M059J (cell line): Measurements from ENCODE around the gene PCBD2. TPM values are rescaled to one million over a fixed set of nuclear protein-coding genes. Genes with fewer than 3 reads are reported as not detected.
"Not testable (repeated sequence)": the region's sequence is repeated elsewhere in the genome, so short reads cannot be mapped to it uniquely, and the experiment has no call there.

ENCODE experiments used
- DNase-seq: peaks from one replicate; pipeline ENCODE4 v3.0.0-alpha.2; 2012; ENCODE audit warnings: low read depth
- total RNA-seq: library from RNA; depleted of rRNA; stranded (reverse); fragments of >200 nt; shearing (Covaris generic); gene quantifications from 2 replicates; pipeline ENCODE4 v1.2.3, GENCODE V29; 2014

Gene PCBD2
- total RNA-seq, 1 experiment from 2014 or later: 6.0 TPM

GRCh38 chr5:134963098-134963497, 58.2 kb downstream of the PCBD2 start:
- no peak for DNase-seq

DNA sequence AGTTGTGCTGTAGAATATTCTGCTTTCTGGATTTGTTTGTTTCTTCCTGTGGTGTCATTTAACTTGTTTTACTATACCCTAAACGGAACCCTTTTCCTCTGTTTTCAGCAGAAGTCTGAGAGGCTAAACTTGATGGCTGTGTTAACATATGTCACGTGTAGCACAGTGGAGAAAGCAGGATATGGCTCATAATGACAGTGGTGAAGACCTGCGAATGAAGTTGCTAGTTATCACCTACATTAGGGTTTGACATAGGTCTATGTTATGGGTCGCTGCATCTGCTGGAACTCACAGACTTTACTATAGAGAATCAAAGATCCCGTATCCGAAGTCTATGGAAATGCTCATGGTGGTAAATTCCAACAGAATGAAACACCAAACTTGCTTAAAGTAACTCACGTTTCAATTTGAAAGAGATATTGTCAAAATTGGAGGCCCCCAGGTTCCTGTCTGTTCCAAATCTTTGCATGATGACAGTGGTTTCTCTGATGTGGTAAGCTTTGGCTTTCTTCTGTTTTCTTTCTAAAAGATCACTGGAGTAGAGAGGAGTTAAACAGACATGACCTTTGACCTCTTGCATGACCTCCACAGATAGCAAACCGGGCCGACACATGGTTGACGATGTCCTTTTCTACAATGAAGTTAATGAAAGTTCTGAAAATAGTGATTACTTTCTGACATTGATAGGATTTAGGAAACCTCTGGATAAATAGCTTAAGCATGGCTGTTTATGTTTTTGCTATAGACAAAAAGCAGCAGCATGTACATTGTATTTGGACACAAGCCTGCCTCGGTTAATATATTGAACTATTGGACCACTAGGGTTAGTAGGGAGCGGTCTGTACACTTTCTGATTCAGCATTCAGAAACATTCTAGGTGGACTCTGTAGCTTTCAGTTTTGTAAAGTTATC, 59.7 kb downstream of the PCBD2 start:
- DNase-seq: no peak

DNA sequence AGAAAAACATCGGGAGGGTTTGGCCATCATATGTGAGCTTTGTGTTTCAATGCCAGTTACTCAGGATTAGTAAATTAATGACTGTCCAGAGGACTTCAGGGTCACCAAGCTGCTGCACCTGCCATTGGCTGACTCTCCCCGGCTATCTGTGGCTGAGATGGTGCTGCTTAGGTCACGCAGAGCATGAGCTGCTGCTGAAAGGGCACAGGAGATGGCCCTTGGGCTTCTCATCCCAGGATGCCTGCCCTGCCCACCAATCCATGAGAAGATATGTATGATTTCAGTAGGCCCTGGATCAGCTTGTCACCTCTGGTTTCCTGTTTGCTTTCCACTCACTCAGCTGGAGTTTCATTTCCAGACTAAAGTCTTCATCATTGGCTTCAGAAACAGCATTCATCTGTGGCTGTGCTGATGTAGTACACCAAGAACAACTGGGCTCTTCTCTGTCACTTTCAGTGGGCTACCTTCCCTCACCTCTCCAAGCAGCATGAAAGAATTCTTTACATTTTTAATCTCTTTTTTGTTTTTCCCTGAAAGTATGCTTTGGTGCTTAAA, 60.4 kb downstream of the PCBD2 start:
- no peak for DNase-seq

DNA sequence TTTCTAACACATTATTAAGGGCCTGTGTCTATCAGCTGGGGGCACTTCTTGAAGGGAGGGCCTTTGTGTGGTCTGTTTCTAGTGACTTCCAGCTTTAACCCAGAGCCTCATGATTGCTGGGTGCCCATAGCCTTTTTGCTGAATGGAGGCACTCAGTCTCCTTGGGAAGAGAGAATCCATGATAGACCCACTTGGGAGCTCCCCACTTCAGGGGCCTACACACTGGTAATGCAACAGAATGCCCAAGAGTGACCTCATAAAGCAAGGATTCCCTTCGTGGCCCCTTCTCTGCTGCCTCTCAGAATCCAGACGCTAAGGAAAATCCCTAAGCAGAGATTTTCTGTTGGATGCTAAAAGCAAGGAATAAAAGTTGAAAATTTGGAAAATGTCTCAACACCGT, 62.7 kb downstream of the PCBD2 start, which contains the start of gene CATSPER3:
TSS of gene CATSPER3 (plus strand) at position 301 of the 400 bp plus-strand sequence. CDS start at position 386, 85 bp downstream.
- DNase-seq: no peak

GRCh38 chr5:134968055-134968454, 63.1 kb downstream of the PCBD2 start:
- DNase-seq: no peak

- peak; percentile 76 for DNase-seq
Observed at GRCh38 chr5:134969166-134969565, 64.2 kb downstream of the PCBD2 start.

DNA sequence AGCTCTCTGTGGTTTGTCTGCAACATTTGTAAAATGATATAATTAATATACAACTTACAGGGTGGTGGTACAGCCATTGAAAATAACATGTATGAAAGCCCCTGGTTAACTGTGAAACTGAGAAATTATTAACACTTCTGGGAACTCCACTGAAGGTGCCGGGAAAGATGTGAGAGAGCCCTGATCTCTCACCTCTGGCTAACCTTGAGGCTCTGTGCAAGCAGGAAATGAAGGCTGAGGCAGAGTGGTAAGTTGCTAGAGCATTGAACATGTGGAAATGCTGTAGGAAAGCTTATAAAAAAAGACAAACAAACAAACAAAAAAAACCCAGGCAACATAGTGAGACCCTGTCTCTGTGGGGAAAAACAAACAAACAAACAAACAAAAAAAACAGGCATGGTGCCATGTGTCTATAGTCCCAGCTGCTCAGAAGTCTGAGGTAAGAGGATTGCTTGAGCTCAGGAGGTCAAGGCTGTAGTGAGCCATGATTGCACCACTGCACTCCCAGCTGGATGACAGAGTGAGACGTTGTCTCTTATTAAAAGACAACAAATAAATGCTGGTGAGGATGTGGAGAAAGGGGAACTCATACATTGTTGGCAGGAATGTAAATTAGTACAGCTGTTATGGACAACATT, 70.3 kb downstream of the PCBD2 start:
- DNase-seq: peak; percentile 10

DNA sequence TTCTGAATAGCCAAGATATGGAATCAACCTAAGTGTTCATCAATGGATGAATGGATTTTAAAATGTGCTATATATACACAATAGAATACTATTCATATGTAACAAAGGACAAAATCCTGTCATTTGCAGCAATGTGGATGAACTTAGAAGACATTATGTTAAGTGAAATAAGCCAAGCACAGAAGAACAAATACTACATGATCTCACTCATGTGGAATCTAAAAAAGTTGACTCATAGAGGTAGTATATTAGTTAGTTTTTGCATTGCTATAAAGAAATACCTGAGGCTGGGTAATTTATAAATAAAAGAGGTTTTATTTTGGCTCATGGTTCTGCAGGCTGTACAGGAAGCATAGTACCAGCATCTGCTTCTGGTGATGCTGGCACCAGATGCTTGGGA, 70.9 kb downstream of the PCBD2 start:
- peak; percentile 53 for DNase-seq

GRCh38 chr5:134976841-134977240, 71.9 kb downstream of the PCBD2 start:
- DNase-seq: no peak

- no peak for DNase-seq
Observed at GRCh38 chr5:134979416-134979815, 74.5 kb downstream of the PCBD2 start.

DNA sequence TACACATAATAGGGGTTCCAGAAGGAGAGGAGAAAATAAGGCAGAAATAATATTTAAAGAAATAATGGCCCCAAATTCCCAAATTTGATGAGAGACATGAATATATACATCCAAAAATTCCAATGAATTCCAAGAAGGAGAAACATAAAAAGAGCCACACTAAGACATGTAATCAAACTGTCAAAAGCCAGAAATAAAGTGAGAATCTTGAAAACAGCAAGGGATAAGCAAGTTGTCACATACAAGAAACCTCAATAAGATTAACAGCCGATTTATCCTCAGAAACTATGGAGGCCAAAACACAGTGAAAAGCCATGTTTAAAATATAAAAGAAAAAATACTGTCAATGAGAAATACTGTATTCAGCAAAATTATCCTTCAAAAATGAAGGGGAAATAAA, 77.3 kb downstream of the PCBD2 start:
- no peak for DNase-seq

DNA sequence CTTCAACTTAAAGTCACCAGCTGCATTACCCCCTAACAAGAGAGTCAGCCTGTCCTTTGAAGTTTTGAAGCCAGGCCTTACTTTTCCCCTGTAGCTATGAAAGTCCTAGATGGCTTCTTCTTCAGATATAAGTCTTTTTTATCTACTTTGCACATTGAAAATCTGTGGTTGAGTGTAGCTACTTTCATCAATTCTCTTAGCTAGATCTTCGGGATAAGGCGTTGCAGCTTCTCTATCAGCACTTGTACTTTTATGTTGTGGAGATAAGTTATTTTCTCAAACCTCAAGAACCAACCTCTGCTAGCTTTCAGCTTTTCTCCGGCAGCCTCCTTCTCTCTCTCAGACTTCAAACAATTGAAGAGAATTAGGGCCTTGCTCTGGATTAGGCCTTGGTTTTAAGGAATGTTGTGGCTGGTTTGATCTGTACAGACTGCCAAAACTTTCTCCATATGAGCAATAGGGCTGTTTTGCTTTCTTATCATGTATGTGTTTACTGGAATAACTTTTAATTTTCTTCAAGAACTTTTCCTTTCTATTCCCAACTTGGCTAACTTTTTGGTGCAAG, 84.4 kb downstream of the PCBD2 start:
- peak; percentile 17 for DNase-seq

DNA sequence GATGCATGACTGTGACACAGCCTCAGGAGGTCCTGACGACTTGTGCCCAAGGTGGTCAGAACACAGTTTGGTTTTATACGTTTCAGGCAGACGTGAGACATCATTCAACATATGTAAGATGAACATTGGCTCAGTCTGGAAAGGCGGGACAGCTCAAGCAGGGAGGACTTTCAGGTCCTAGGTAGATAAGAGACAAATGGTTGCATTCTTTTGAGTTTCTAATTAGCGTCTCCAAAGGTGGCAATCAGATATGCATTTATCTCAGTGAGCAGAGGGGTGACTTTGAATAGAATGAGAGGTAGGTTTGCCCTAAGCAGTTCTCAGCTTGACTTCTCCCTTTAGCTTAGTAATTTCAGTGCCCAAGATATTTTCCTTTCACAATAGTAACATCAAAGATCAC, 85.3 kb downstream of the PCBD2 start:
- not testable (repeated sequence) for DNase-seq

DNA sequence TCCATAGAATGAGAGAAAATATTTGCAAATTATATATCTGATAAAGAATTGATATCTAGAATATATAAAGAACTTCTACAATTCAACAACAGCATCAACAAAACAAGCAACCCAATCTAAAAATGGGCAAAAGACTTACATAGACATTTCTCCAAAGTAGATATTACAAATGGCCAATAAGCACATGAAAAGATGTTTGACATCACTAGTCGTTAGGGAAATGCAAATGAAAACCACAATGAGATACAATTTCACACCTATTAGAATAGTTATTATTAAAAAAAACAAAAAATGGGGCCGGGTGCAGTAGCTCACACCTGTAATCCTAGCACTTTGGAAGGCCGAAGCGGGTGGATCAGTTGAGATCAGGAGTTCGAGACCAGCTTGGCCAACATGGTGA, 87.2 kb downstream of the PCBD2 start:
- no peak for DNase-seq

- no peak for DNase-seq
Observed at GRCh38 chr5:134993161-134993560, 88.2 kb downstream of the PCBD2 start.

GRCh38 chr5:134994560-134995156, 89.7 kb downstream of the PCBD2 start:
- no peak for DNase-seq

DNA sequence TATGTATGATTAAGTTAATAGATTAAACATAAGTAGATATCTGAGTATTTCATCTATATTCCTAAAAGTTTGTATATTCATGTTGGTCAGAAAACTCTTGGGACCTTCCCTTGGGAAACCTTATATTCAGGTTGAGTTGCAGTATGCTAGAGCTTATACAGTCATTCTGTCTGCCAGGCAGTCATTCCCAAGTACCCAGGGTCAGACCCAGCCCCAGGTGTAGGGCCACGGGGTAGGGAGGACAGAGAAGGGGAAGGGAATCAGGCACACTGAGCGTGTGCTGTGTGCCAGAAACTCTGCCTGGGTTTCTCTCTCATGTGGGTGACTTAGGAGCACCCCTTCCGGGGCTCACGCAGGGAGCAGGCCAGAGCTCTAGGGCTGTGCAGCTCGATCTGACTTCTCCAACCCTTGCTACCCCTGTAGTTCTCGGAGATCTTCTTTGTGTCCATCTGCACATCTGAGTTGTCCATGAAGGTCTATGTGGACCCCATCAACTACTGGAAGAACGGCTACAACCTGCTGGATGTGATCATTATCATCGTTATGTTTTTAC, 91.0 kb downstream of the PCBD2 start:
- no peak for DNase-seq

- no peak for DNase-seq
Observed at GRCh38 chr5:134997015-134997414, 92.1 kb downstream of the PCBD2 start.

DNA sequence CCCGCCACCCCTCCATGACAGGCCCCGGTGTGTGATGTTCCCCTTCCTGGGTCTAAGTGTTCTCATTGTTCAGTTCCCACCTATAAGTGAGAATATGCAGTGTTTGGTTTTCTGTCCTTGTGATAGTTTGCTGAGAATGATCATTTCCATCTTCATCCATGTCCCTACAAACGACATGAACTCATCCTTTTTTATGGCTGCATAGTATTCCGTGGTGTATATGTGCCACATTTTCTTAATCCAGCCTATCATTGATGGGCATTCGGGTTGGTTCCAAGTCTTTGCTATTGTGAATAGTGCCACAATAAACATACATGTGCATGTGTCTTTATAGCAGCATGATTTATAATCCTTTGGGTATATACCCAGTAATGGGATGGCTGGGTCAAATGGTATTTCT, 93.1 kb downstream of the PCBD2 start:
- DNase-seq: not testable (repeated sequence)

- no peak for DNase-seq
Observed at GRCh38 chr5:135004376-135004775, 99.4 kb downstream of the PCBD2 start.

- DNase-seq: no peak
Observed at GRCh38 chr5:135005076-135005475, 100.1 kb downstream of the PCBD2 start.

DNA sequence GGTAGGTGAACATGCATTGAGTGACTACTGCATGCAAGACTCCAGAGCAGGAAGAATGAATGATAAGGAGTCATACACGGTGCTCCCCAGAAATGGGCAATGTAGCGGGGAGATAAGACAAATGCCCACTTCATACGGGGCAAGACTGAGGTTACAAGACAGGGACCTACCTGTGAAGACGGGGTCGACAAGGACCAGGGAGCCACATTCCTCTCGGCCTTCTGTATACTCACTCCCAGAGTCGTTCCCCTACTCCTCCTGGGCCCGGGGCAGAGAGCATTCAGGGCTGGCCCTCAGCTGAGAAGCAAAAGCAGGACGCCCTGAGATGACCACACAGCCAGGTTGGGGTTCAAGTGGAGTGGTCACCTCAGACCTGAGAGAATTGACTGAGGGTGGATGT, 102.4 kb downstream of the PCBD2 start:
- DNase-seq: no peak
